GM19438 (cell line): ENCODE results near the gene FAM81A.
"Not testable (repeated sequence)": the region's sequence is repeated elsewhere in the genome, so short reads cannot be mapped to it uniquely, and the experiment has no call there.

ENCODE experiments used
- ATAC-seq: cut with Tn5 transposase; IDR thresholded peaks from one replicate; pipeline ENCODE4 v1.9.1; 2021; ENCODE audit warnings: low read depth; ENCODE audit not compliant: unreplicated experiment

FAM81A gene

GRCh38 chr15:59420986-59421618 is 16.9 kb upstream of the FAM81A start:
- ATAC-seq, result no peak

GRCh38 chr15:59424616-59425015 is 13.4 kb upstream of the FAM81A start:
- no peak for ATAC-seq

DNA sequence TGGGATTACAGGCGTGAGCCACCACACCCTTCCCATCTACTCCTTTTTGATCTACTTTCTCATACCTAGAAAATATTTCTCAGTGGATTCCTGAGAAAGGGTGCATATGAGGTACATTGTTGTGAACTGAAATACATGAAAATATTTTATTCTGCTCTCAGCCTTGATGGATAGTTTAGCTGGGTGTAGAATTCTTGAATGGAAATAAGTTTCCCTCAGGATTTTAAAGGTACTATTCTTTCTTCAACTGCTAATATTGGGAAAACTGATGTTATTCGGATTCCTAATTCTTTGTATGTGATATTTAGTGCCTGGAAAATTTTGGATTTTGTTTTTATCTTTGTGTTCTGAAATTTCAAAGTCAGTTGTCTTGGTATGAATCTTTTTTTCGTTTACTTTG is 9.1 kb upstream of the FAM81A start:
- ATAC-seq, result not testable (repeated sequence)

GRCh38 chr15:59432389-59432788 is 5.6 kb upstream of the FAM81A start:
- ATAC-seq, result no peak

DNA sequence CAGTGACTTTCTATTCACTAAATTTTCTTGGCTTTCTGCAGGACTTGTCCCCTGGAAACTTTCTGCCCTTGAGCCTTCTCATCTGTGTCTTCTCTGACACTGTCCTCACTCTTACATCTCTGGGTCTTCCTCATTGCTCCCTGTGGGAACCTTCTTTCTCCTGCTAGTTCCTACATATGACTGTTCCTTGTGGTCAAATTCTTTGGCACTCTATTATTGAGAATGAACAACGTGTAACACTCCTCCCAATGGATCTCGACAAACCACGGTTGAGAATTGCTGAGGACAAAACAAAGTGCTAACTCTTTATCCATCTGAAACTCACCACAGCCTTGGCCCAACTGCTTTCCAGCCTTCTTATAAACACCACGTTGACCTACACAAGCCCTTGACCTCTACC is 3.5 kb upstream of the FAM81A start:
- no peak for ATAC-seq

- ATAC-seq, result no peak
Measured at GRCh38 chr15:59436774-59437141, 1.2 kb upstream of the FAM81A start.

DNA sequence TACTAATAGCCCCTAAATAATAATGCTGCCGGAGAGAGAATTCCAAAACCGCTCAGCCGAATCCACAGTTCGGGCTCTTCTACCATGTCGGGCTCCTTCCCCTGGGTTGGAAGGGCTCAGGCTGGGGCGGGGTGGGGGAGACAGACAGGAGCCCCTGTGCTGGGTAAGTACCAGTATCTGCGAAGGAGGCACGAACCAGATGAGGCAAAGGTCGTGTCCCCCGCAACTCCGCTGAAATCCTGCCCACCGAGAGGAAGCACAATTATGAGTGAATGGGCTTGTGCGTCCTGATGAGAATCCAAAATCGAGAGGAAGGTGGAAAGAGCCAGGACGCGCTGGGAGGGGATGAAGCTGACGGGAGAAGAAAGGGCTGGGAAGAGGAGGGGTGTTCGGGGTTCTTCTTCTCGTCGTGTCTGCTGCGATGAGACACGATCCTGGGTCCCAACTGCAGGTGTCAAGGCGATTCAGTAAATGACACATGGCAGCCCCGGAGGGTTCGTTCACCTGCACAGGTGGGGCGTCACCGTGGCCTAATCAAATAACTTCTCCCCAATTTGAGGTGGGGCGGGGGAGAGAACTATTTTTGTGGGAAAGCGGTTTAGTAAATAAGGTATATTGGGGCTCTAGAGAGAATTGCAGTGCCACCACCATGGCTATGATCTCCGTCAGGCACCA is 707 bp upstream of the FAM81A start:
- no peak for ATAC-seq

DNA sequence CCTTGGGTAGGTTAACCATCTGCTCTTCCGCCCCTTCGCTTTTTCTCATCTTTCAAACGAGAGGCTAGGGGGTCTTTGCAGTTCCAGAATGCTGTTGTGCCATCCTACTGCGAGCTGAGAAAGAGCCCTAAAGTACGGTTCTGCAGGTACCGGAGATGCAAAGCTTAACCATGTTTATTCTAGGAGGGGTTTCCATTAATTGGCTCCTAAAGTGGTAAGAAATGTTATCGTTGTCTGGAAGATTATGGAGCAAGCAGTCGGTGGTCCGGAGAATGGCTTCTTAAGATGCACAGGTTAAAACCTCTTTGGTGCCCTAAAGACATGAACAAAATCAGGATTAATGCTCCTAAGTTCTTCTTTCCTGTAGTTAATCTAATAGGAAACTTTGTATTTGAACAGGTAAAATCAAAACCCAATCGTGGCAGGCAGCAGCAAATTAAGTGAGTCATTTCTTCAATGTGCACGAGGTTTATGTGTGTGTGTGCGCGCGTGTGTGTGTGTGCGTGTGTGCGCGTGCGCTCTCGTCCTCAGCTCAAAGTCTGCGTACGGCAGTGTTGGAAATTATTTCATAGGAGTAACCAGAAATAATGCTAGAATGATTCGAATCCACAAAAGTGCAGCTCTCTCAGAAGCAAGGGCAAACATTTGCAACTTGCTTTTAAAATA is 772 bp downstream of the FAM81A start:
- ATAC-seq, result no peak

- ATAC-seq, result no peak
Measured at GRCh38 chr15:59439576-59439975, 1.6 kb downstream of the FAM81A start.

- ATAC-seq, result peak; percentile 70
Measured at GRCh38 chr15:59443341-59444072, 5.5 kb downstream of the FAM81A start.

DNA sequence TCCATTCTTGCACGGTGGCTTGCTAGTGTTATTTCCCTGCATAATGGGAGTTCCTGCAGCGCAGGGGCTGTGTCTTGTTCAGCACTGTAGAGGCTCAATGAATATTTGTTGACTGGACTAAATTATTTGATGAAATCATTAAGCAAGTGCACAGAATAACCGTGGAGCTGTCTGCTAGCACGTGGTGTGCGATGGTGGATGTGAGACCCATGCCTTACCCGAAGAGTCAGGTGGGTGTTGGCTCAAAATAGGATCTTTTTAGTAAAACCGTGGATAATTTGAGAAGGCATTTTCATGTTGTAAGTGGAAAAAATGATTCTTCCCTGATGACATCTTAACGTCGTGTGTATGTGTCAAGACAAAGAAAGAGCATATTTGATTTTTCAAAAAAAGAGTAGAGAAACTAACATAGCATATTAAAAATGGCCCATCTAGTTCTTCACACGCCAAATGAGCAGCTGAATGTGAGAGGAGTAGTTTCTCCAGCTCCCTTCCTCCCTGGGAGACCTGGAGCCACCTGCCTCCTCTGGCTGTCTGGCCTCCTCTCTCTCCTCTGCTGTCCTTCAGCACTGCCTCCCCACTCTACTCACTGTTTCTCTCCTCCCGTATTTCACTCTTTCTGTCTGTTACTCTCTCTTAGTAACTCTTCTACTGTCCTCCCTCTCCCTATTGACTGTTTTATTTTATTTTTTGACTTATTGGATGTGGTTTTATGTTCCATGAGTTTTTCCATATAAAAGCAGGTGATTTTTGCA is 6.3 kb downstream of the FAM81A start:
- ATAC-seq, result no peak

- ATAC-seq, result no peak
Measured at GRCh38 chr15:59444980-59445545, 7.1 kb downstream of the FAM81A start.

GRCh38 chr15:59446232-59446957 is 8.4 kb downstream of the FAM81A start:
- no peak for ATAC-seq

DNA sequence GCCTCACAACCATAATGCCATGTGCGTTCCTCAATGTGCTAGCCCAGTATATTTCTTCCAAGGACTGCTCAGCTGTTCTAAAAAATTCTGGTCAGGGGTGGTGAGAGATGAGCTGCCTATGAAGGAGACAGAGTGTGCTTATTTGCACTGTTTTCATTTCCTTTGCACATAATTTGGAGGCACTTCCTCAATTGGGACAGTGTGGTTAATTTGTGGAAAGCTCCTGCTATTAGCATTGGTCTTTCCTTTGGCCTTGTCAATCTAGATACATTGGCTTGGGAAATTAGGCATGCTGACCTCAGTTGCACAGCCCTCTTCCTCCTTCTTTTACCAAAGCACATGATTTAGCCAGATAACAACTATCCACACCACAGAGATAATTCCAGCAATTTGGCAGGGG is 9.4 kb downstream of the FAM81A start:
- no peak for ATAC-seq

GRCh38 chr15:59448871-59449270 is 10.9 kb downstream of the FAM81A start:
- no peak for ATAC-seq

GRCh38 chr15:59453474-59454215 is 15.7 kb downstream of the FAM81A start:
- ATAC-seq, result no peak

DNA sequence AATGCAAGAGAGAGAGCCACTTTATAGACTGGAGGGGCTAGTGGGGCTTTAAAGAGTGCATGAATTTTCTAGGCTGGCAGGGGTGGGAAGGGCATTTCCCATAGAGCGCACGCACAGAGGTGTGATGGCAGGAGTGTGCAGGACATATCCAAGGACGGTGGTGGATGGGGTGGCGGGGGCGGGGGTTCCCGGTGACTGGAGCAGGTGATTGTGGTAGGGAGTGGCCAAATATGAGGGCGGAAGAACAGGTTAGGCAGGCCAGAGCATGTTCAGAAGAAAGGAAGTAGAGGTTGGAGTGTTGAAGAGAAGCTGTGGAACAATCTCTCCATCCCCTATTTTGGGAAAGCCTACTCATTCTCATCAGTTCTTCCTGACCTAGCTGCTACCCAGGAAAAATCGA is 18.1 kb downstream of the FAM81A start:
- no peak for ATAC-seq

- no peak for ATAC-seq
Measured at GRCh38 chr15:59457103-59457502, 19.1 kb downstream of the FAM81A start.

- no peak for ATAC-seq
Measured at GRCh38 chr15:59461521-59461920, 23.5 kb downstream of the FAM81A start.
